ENCODE data around the gene ADTRP. TPM values are rescaled to one million over a fixed set of nuclear protein-coding genes. Genes with fewer than 3 reads are reported as not detected.

The ADTRP gene
- total and polyA plus RNA-seq, 2 experiments from 2014 or later = 1.3 to 2.6 TPM

- in situ Hi-C loops (cut with MboI) = no loop called here
- Histone ChIP-seq H4K20me1 (ENCODE audit: insufficient read depth) (no peaks in the 10 kb centered on the region), H3K9me3 (ENCODE audit: low read depth) (no peaks in the 10 kb centered on the region), H2AFZ (no peak overlapping the region), H3K9me2 (ENCODE audit: insufficient read depth) (no peaks in the 10 kb centered on the region), H3K4me3 (no peak overlapping the region), H3K9ac (no peak overlapping the region), H3K4me2 (ENCODE audit: unreplicated experiment) (no peak overlapping the region), H3K27ac (no peak overlapping the region), H3K36me3 (ENCODE audit: low read depth) (no peaks in the 10 kb centered on the region), H3K4me1 (ENCODE audit: insufficient read depth) (peaks cover 6% of the 10 kb centered on the region; the same call in 1 of the 2 replicates), H3K79me2 (ENCODE audit: insufficient read depth) (no peaks in the 10 kb centered on the region), H3K27me3 (replicated peaks; ENCODE audit: insufficient read depth) (no peaks in the 10 kb centered on the region), H3F3A (ENCODE audit: insufficient read depth) (peaks cover 7% of the 10 kb centered on the region; the same call in 1 of the 2 replicates)
- TF ChIP-seq EZH2phosphoT487 (IDR thresholded peaks at IDR 0.05; ENCODE audit: insufficient read depth, low read depth) = no peak
- no peak for DNase-seq
- 96 to 98% methylated on average over 5 of the region's 5 CpGs for WGBS, 2 experiments (ENCODE audit: low coverage in 1 of 2, low lambda C conversion rate in 2 of 2, missing lambda C conversion rate in 2 of 2)
Observed at GRCh38 chr6:11789744-11790143, 11.1 kb upstream of the ADTRP start.

DNA sequence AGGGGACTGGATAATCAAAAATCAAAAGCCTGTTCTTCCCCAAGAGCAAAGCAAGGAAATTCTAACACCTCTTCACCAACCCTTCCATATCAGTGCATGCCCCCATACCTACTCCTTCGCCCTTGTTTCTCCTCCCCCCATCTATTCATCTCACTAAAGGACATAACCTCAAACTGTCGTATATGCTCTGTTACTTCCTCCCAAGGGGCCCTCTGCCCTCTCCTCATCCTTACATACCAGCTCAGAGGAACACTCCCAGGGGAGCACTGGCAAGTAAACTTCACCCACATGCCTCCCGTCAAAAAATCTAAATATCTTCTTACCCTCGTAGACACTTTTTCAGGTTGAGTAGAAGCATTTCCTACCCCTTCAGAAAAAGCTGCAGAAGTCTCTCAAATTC is 9.4 kb upstream of the ADTRP start:
- 92 to 94% methylated on average over 4 of the region's 4 CpGs for WGBS, 2 experiments (ENCODE audit: low coverage in 1 of 2, low lambda C conversion rate in 2 of 2, missing lambda C conversion rate in 2 of 2)
- Histone ChIP-seq H3K79me2 (ENCODE audit: insufficient read depth) (no peaks in the 10 kb centered on the region), H3K27me3 (replicated peaks; ENCODE audit: insufficient read depth) (no peaks in the 10 kb centered on the region), H2AFZ (no peak overlapping the region), H3K36me3 (ENCODE audit: low read depth) (no peaks in the 10 kb centered on the region), H3K27ac (no peak overlapping the region), H3K9ac (no peak overlapping the region), H3K4me1 (ENCODE audit: insufficient read depth) (peaks cover 4% of the 10 kb centered on the region; the same call in 1 of the 2 replicates), H3K4me2 (ENCODE audit: unreplicated experiment) (no peak overlapping the region), H3K4me3 (no peak overlapping the region), H3K9me3 (ENCODE audit: low read depth) (no peaks in the 10 kb centered on the region), H3K9me2 (ENCODE audit: insufficient read depth) (no peaks in the 10 kb centered on the region), H3F3A (ENCODE audit: insufficient read depth) (peaks cover 7% of the 10 kb centered on the region; the same call in 1 of the 2 replicates), H4K20me1 (ENCODE audit: insufficient read depth) (no peaks in the 10 kb centered on the region)
- in situ Hi-C loops (cut with MboI) = no loop called here
- DNase-seq = no peak
- TF ChIP-seq EZH2phosphoT487 (IDR thresholded peaks at IDR 0.05; ENCODE audit: insufficient read depth, low read depth) = no peak
- TF ChIP-seq EZH2 (IDR thresholded peaks at IDR 0.05; ENCODE audit: insufficient read depth, poor library complexity, severe bottlenecking) = no peak

- Histone ChIP-seq H3K9ac (no peak overlapping the region), H3K27me3 (replicated peaks; ENCODE audit: insufficient read depth) (no peaks in the 10 kb centered on the region), H3K9me2 (ENCODE audit: insufficient read depth) (no peaks in the 10 kb centered on the region), H3K4me2 (ENCODE audit: unreplicated experiment) (no peak overlapping the region), H3K27ac (no peak overlapping the region), H2AFZ (no peak overlapping the region), H4K20me1 (ENCODE audit: insufficient read depth) (no peaks in the 10 kb centered on the region), H3F3A (ENCODE audit: insufficient read depth) (0 out of 2 replicates have a peak, but pooled peaks cover 2% of the 10 kb centered on the region), H3K4me3 (no peak overlapping the region), H3K9me3 (ENCODE audit: low read depth) (no peaks in the 10 kb centered on the region), H3K79me2 (ENCODE audit: insufficient read depth) (no peaks in the 10 kb centered on the region), H3K4me1 (ENCODE audit: insufficient read depth) (no peaks in the 10 kb centered on the region), H3K36me3 (ENCODE audit: low read depth) (no peaks in the 10 kb centered on the region)
- WGBS, 2 experiments (ENCODE audit: low coverage in 1 of 2, low lambda C conversion rate in 2 of 2, missing lambda C conversion rate in 2 of 2) = 65% methylated on average over 14 of the region's 14 CpGs
- no peak for TF ChIP-seq EZH2 (IDR thresholded peaks at IDR 0.05; ENCODE audit: insufficient read depth, poor library complexity, severe bottlenecking)
- no peak for TF ChIP-seq EZH2phosphoT487 (IDR thresholded peaks at IDR 0.05; ENCODE audit: insufficient read depth, low read depth)
- in situ Hi-C loops (cut with MboI) = no loop called here
- no peak for DNase-seq
Observed at GRCh38 chr6:11785774-11786579, 7.4 kb upstream of the ADTRP start.

- 77 to 82% methylated on average over 5 of the region's 5 CpGs for WGBS, 2 experiments (ENCODE audit: low coverage in 1 of 2, low lambda C conversion rate in 2 of 2, missing lambda C conversion rate in 2 of 2)
- no peak for DNase-seq
Observed at GRCh38 chr6:11785415-11785773, 6.8 kb upstream of the ADTRP start.

More at GRCh38 chr6:11785415-11785773, 6.8 kb upstream of the ADTRP start:
- Histone ChIP-seq H3K9ac (no peak overlapping the region), H3K79me2 (ENCODE audit: insufficient read depth) (no peaks in the 10 kb centered on the region), H3K9me2 (ENCODE audit: insufficient read depth) (no peaks in the 10 kb centered on the region), H2AFZ (no peak overlapping the region), H3K4me2 (ENCODE audit: unreplicated experiment) (no peak overlapping the region), H3K27ac (no peak overlapping the region), H3F3A (ENCODE audit: insufficient read depth) (no peaks in the 10 kb centered on the region), H3K27me3 (replicated peaks; ENCODE audit: insufficient read depth) (no peaks in the 10 kb centered on the region), H3K9me3 (ENCODE audit: low read depth) (no peaks in the 10 kb centered on the region), H3K4me1 (ENCODE audit: insufficient read depth) (no peaks in the 10 kb centered on the region), H4K20me1 (ENCODE audit: insufficient read depth) (no peaks in the 10 kb centered on the region), H3K4me3 (no peak overlapping the region), H3K36me3 (ENCODE audit: low read depth) (no peaks in the 10 kb centered on the region)
- TF ChIP-seq EZH2 (IDR thresholded peaks at IDR 0.05; ENCODE audit: insufficient read depth, poor library complexity, severe bottlenecking) (no peak), EZH2phosphoT487 (IDR thresholded peaks at IDR 0.05; ENCODE audit: insufficient read depth, low read depth) (no peak)
- in situ Hi-C loops (cut with MboI) = no loop called here
